Trophoblast cell (in vitro differentiated cells and primary cell): ENCODE measurements around the gene CACNA2D1.
A peak's percentile ranks its signal among the peaks of the same experiment; 100 is the strongest.

ENCODE experiments used
- DNase-seq, 2 donors: peaks; one replicate each; pipeline ENCODE4 v3.0.0-alpha.2; 2016
- H2AFZ ChIP-seq: 2 replicates; pipeline ENCODE4 v1.6.1; 2013; ENCODE audit warnings: low read length, moderate library complexity, mild to moderate bottlenecking; ENCODE audit not compliant: insufficient read depth, poor library complexity
- H2AK5ac ChIP-seq: 2 replicates; pipeline ENCODE4 v1.6.1; 2013; ENCODE audit warnings: mild to moderate bottlenecking, low read length
- H2BK120ac ChIP-seq: 2 replicates; pipeline ENCODE4 v1.6.1; 2013; ENCODE audit warnings: low read length, mild to moderate bottlenecking, moderate library complexity; ENCODE audit not compliant: insufficient read depth, poor library complexity
- H2BK12ac ChIP-seq: 2 replicates; pipeline ENCODE4 v1.6.1; 2013; ENCODE audit warnings: mild to moderate bottlenecking, low read length, moderate library complexity
- H2BK5ac ChIP-seq: 2 replicates; pipeline ENCODE4 v1.6.1; 2013; ENCODE audit warnings: low read length, low read depth, moderate library complexity, mild to moderate bottlenecking; ENCODE audit not compliant: poor library complexity
- H3K14ac ChIP-seq: 2 replicates; pipeline ENCODE4 v1.6.1; 2013; ENCODE audit warnings: mild to moderate bottlenecking, low read length
- H3K18ac ChIP-seq: 2 replicates; pipeline ENCODE4 v1.6.1; 2013; ENCODE audit warnings: mild to moderate bottlenecking, low read length
- H3K23ac ChIP-seq: 2 replicates; pipeline ENCODE4 v1.6.1; 2013; ENCODE audit warnings: low read length
- H3K27ac ChIP-seq: 2 replicates; pipeline ENCODE4 v1.5.1; 2013; ENCODE audit warnings: low read depth, mild to moderate bottlenecking, inconsistent platforms, low read length, moderate library complexity
- H3K27me3 ChIP-seq: 2 replicates; pipeline ENCODE4 v1.6.1; 2013; ENCODE audit warnings: inconsistent platforms, mild to moderate bottlenecking, low read length, moderate library complexity; ENCODE audit not compliant: insufficient read depth
- H3K36me3 ChIP-seq, 2 experiments: 1 replicate in 1 of 2; 2 replicates in 1 of 2; pipeline ENCODE4 v1.6.1; 2013; ENCODE audit warnings: low read length in 2 of 2, mild to moderate bottlenecking in 2 of 2, moderate library complexity in 1 of 2; ENCODE audit not compliant: insufficient read depth in 2 of 2, control insufficient read depth in 1 of 2
- H3K4ac ChIP-seq: 2 replicates; pipeline ENCODE4 v1.6.1; 2013; ENCODE audit warnings: low read depth, mild to moderate bottlenecking, low read length, moderate library complexity
- H3K4me1 ChIP-seq, 2 experiments: 1 replicate in 1 of 2; 2 replicates in 1 of 2; pipeline ENCODE4 v1.6.1; 2013; ENCODE audit warnings: low read length in 2 of 2, mild to moderate bottlenecking in 2 of 2, moderate library complexity in 1 of 2; ENCODE audit not compliant: insufficient read depth in 2 of 2, control insufficient read depth in 1 of 2
- H3K4me2 ChIP-seq: 2 replicates; pipeline ENCODE4 v1.6.1; 2013; ENCODE audit warnings: inconsistent platforms, mild to moderate bottlenecking, low read length, moderate library complexity
- H3K4me3 ChIP-seq: 2 replicates; pipeline ENCODE4 v1.5.1; 2013; ENCODE audit warnings: mild to moderate bottlenecking, low read depth, low read length, inconsistent platforms
- H3K79me1 ChIP-seq: one replicate; pipeline ENCODE4 v1.6.1; 2013; ENCODE audit warnings: low read length
- H3K79me2 ChIP-seq: 2 replicates; pipeline ENCODE4 v1.6.1; 2013; ENCODE audit warnings: low read length, mild to moderate bottlenecking; ENCODE audit not compliant: control insufficient read depth, insufficient read depth, poor library complexity
- H3K9ac ChIP-seq: 2 replicates; pipeline ENCODE4 v1.6.1; 2013; ENCODE audit warnings: mild to moderate bottlenecking, low read length
- H3K9me3 ChIP-seq: 2 replicates; pipeline ENCODE4 v1.6.1; 2013; ENCODE audit warnings: low read depth, mild to moderate bottlenecking, control low read depth, inconsistent platforms, low read length; ENCODE audit not compliant: insufficient read depth
- H4K12ac ChIP-seq: 2 replicates; pipeline ENCODE4 v1.6.1; 2013; ENCODE audit warnings: low read depth, mild to moderate bottlenecking, low read length, moderate library complexity
- H4K8ac ChIP-seq: 2 replicates; pipeline ENCODE4 v1.6.1; 2013; ENCODE audit warnings: low read depth, mild to moderate bottlenecking, low read length, moderate library complexity
- H4K91ac ChIP-seq: one replicate; pipeline ENCODE4 v1.6.1; 2013; ENCODE audit warnings: low read depth, mild to moderate bottlenecking, low read length, moderate library complexity
- WGBS: extraction: QIAGEN DNeasy Blood & Tissue Kit; methylation state at CpG from one replicate; pipeline ENCODE4 v1.1.7; 2013; ENCODE audit warnings: missing lambda C conversion rate; ENCODE audit not compliant: insufficient read length, insufficient coverage; ENCODE audit errors: extremely low coverage; 5-methylcytosine and 5-hydroxymethylcytosine counted together

CACNA2D1 gene

DNA sequence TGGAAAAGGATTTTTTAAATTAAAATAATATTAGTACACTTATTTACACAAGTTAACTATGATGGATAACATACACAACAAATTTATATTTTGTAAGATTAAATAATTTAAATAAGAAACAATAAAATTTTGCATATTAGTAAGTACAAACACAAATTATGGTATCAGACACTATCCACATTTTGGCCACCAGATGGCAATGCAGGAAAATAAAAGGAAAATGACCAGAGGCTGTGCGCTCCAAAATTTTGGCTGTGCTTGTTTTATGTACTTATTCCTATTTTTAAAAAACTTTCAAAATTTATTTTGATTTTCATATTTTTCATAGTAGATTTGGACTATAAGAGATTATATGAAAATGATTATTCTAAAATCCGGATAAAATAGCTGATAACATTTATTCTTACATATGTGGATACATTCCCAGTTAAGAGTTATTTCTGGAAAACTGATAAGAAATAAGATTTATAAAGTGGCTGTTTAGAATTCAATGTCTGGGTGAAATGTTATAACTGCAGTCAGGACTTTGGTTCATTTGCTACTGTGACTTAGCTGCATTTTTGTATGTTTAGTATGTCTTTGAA, 399.0 kb downstream of the CACNA2D1 start:
- no peak overlapping the region for H2AFZ ChIP-seq
- no peak overlapping the region for H3K9ac ChIP-seq
- no peak overlapping the region for H4K8ac ChIP-seq
- no peak overlapping the region for H4K91ac ChIP-seq
- H2AK5ac ChIP-seq, result no peak overlapping the region
- H3K4me2 ChIP-seq, result no peak overlapping the region
- no peak overlapping the region for H2BK5ac ChIP-seq
- H3K4me1 ChIP-seq, result peaks cover 0 to 2% of the 10 kb centered on the region in 2 experiments
- H3K4me3 ChIP-seq, result no peak overlapping the region
- no peak overlapping the region for H3K27ac ChIP-seq
- H3K14ac ChIP-seq, result no peak overlapping the region
- H2BK12ac ChIP-seq, result no peak overlapping the region
- H4K12ac ChIP-seq, result no peak overlapping the region
- no peak overlapping the region for H2BK120ac ChIP-seq
- no peaks in the 10 kb centered on the region for H3K27me3 ChIP-seq
- WGBS, result no CpG with 5 or more reads among the region's 2 CpGs
- no peaks in the 10 kb centered on the region for H3K79me1 ChIP-seq
- peak; percentile 16 to 75 for DNase-seq
- no peaks in the 10 kb centered on the region for H3K79me2 ChIP-seq
- H3K9me3 ChIP-seq, result no peaks in the 10 kb centered on the region
- H3K36me3 ChIP-seq, result no peaks in the 10 kb centered on the region
- no peak overlapping the region for H3K23ac ChIP-seq
- no peak overlapping the region for H3K18ac ChIP-seq
- H3K4ac ChIP-seq, result no peak overlapping the region

DNA sequence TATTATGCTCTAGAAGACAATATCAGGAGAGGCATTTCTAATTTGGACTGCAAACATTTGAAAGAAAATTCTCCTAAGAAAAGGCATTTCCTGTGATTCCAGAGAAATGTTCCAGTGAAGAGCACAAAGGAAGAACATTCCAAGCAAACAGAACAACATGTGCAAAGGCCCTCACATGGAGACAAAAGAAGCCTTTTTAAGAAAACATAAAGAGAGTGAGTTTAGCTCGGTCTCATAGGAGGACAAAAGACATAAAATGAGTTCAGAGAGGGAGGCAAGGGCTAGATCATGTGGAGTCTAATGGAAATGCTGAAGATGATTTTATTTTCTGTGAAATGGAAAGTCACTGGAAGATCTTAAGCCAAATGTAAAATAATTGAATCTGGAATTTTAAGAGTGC, 404.0 kb downstream of the CACNA2D1 start:
- no peaks in the 10 kb centered on the region for H3K79me1 ChIP-seq
- H3K9ac ChIP-seq, result no peak overlapping the region
- no peak overlapping the region for H3K23ac ChIP-seq
- no peak overlapping the region for H2AFZ ChIP-seq
- WGBS, result no CpG with 5 or more reads among the region's 1 CpG
- no peak overlapping the region for H3K14ac ChIP-seq
- no peak overlapping the region for H4K12ac ChIP-seq
- H3K27me3 ChIP-seq, result no peaks in the 10 kb centered on the region
- no peak overlapping the region for H3K4me2 ChIP-seq
- no peaks in the 10 kb centered on the region for H3K79me2 ChIP-seq
- no peaks in the 10 kb centered on the region for H3K36me3 ChIP-seq
- no peak overlapping the region for H3K4me3 ChIP-seq
- H2BK12ac ChIP-seq, result no peak overlapping the region
- no peak overlapping the region for H2BK120ac ChIP-seq
- no peak overlapping the region for H3K18ac ChIP-seq
- H3K4ac ChIP-seq, result no peak overlapping the region
- no peak overlapping the region for H2BK5ac ChIP-seq
- H3K27ac ChIP-seq, result no peak overlapping the region
- no peak for DNase-seq
- no peak overlapping the region for H4K8ac ChIP-seq
- no peak overlapping the region for H2AK5ac ChIP-seq
- H3K9me3 ChIP-seq, result no peaks in the 10 kb centered on the region
- H4K91ac ChIP-seq, result no peak overlapping the region
- no peaks in the 10 kb centered on the region for H3K4me1 ChIP-seq

DNA sequence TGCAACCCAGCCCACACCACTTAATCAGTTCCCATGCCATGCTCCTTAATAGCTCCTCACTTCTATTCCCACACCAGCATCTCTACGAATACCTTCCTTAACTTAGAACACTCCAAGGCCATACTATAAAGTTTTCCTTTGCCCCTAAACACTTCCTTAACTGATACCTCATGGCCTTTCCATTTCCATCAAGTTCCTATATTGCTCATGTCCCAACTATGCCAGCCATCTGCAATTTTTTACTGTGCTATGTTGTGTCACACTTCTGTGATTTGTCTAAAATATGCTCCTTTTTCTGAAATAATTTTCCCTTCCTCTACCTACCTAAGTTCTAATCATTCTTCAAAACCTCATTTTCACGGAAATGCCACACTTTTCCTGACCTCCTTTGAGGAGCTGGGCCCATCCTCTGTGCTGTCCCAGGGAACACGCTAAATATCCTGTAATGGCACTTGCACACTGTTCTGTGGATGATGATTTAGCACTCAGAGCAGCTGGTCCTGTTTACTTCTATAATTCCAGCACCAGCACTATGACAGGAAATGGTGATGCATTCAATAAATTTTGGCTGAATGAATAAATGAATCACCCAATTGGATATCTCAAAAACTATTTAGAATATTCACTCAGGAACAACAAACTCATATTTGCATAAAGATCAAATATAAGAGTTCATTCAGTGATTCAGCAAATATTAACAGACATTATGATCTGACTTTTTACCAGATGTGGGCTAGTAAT, 407.3 kb downstream of the CACNA2D1 start:
- H3K9ac ChIP-seq, result no peak overlapping the region
- H3K36me3 ChIP-seq, result no peaks in the 10 kb centered on the region

DNA sequence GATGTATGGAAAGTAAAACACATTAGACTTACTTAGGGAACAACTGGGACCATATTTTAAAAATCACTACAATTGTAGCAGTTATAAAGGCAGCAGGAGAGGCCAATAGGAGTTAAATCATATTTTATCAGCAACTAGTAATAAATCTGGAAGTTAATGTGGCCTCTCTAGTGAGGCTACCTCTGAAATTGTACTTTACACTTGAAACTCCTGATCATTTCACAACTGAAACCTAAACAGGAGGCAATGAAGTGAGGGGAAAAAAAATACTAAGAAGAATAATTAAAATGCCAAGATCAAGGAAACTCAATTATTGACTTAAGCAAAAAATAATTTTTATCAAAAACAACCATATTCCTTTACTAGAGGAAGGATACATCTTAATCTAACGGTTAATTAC, 408.1 kb downstream of the CACNA2D1 start:
- Histone ChIP-seq H3K4me1 (no peaks in the 10 kb centered on the region), H3K18ac (no peak overlapping the region), H3K14ac (no peak overlapping the region), H2BK12ac (no peak overlapping the region), H4K8ac (no peak overlapping the region), H3K23ac (no peak overlapping the region), H4K12ac (no peak overlapping the region), H3K36me3 (no peaks in the 10 kb centered on the region), H4K91ac (no peak overlapping the region), H3K27me3 (no peaks in the 10 kb centered on the region), H3K4me2 (no peak overlapping the region), H3K9ac (no peak overlapping the region), H2AFZ (no peak overlapping the region), H3K27ac (no peak overlapping the region), H3K9me3 (no peaks in the 10 kb centered on the region), H2AK5ac (no peak overlapping the region), H3K4ac (no peak overlapping the region), H3K4me3 (no peak overlapping the region), H2BK5ac (no peak overlapping the region), H2BK120ac (no peak overlapping the region), H3K79me1 (no peaks in the 10 kb centered on the region), H3K79me2 (no peaks in the 10 kb centered on the region)
- DNase-seq, result no peak
- no CpG with 5 or more reads among the region's 1 CpG for WGBS

More for the DNA sequence above, 407.3 kb downstream of the CACNA2D1 start:
- Histone ChIP-seq H3K79me1 (no peaks in the 10 kb centered on the region), H3K23ac (no peak overlapping the region), H3K18ac (no peak overlapping the region), H4K91ac (no peak overlapping the region), H3K4me2 (no peak overlapping the region), H3K4ac (no peak overlapping the region), H3K79me2 (no peaks in the 10 kb centered on the region), H2BK5ac (no peak overlapping the region), H3K9me3 (no peaks in the 10 kb centered on the region), H4K12ac (no peak overlapping the region), H3K27me3 (no peaks in the 10 kb centered on the region), H3K4me3 (no peak overlapping the region), H2BK120ac (no peak overlapping the region), H4K8ac (no peak overlapping the region), H2AFZ (no peak overlapping the region), H2AK5ac (no peak overlapping the region), H3K14ac (no peak overlapping the region), H2BK12ac (no peak overlapping the region), H3K27ac (no peak overlapping the region), H3K4me1 (no peaks in the 10 kb centered on the region)
- peak; percentile 42 to 62 for DNase-seq
- no CpG with 5 or more reads among the region's 3 CpGs for WGBS
